Left lobe of liver (tissue), 2 donors: ENCODE measurements around the gene BMP7. TPM values are rescaled to one million over a fixed set of nuclear protein-coding genes. Genes with fewer than 3 reads are reported as not detected.
"Not testable (repeated sequence)": the region's sequence is repeated elsewhere in the genome, so short reads cannot be mapped to it uniquely, and the experiment has no call there.

ENCODE experiments used
- ATAC-seq: fragments of 200-7000 bp; cut with Tn5 transposase; one replicate; pipeline ENCODE4 v1.9.1; 2020; ENCODE audit warnings: mild to moderate bottlenecking, moderate library complexity
- DNase-seq: peaks from one replicate; pipeline ENCODE4 v3.0.0-alpha.2; 2020; ENCODE audit warnings: low spot score
- total RNA-seq: library from RNA; stranded (reverse); gene quantifications from one replicate; pipeline ENCODE4 v1.2.1, GENCODE V29; 2021
- donor health status: DM: no; HTN: no; CAD: no; lungs with moderate emphysema.
- donor health status: DM: no; HTN: yes; CAD: no.

The BMP7 gene
- total RNA-seq, 1 donor from 2014 or later = 0.38 TPM

DNA sequence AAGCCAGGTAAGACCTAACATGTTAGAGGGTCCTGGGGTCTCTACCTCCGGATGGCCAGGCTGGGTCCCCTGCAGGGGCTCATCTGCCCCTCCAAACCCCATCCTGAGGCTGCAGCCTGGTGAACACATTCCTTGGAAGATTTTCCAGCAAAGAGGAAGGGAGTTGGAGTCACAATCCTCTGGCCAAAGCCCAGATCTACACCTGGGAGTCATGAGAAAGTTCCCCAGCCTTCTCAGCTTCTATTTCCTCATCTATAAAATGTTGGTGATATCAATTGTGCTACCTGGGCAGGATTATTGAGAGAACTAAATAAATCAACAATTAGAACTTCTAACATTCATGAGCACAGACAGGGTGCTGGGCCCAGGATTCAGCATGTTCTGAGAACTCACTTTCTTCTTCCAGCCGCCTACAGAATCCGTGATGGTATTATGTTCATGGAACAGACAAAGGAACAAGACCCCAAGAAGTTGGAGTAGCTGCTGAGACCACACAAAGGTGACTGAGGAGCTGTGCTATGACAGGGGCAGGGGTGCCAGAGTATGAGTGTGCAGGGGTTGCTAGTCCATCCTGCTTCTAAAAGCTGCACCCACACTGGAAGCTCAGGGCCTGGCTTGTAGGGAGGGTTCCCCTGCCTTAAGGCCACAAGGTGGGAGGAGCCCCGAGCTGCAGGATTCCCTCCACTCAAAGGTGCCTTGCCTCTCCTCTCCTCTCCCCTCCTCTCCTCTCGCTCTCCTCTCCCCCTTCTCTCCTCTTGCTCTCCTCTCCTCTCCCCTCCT lies 68.9 kb downstream of the BMP7 start:
- no peak for ATAC-seq
- DNase-seq = no peak

DNA sequence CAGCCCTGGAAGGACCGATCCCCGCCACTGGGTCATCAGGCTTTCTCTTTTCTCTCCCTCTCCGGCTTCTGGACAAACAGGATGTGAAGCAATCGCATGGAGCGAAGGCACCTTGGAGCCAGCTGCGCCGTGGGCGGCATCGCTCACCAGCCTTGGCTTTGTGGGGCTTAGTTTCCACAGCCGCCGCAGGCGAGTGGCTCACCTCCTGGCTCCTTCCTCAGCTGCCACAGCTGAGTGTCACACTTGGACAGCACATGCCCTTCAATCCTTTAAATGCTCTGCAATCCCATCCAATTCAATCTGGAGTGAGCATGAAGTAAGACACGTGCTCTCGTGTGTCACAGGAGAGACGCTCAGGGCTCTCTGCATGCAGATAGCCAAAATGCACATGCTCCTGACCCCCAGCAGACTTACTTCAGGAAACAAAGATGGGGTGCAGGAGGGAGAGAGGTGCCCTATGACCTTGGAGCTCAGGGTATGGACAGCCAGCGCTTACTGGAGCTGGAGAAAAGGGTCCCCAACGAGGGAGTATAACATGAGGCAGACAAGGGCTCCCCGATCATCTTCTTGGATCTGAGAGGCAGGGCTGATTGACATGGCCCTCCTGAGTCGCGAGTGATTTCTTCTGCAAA lies 70.9 kb downstream of the BMP7 start:
- ATAC-seq (no peak), DNase-seq (no peak)

DNA sequence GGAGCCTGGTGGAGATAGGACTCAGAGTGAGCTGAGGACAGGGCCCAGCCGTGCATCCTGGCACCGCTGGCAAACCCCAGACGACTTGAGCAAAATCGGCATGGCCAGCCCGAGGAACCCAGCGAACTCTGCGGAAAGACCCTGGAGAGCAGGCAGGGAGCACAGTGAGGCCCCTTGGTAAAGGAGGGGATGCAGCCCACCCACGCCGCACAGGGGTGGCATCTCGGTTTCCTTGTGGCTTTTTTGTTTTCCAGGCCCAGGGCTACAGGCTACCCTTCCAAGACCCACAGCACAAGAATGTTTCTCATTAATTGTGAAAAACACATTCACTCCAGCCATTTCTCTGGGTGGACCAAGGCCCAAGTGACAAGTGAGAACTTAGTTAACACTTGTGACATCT lies 71.4 kb downstream of the BMP7 start:
- no peak for DNase-seq
- no peak for ATAC-seq

DNA sequence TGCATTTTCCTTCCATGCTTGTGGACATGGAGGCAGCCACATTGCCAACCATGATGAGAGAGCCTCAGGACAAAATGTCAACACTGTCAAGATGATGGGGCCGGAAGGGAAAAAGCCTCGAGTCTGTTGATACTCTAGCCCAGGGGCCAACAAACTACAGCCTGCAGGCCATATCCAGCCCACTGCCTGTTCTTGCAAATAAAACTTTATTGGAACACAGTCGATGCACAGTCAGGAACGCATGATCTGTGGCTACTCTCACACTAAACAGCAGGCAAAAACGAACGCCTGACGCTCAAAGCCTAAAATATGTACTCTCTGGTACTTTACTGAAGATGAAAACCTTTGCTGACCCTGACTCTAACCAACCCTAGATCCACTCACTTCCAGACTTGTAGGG lies 72.3 kb downstream of the BMP7 start:
- DNase-seq (no peak), ATAC-seq (no peak)

DNA sequence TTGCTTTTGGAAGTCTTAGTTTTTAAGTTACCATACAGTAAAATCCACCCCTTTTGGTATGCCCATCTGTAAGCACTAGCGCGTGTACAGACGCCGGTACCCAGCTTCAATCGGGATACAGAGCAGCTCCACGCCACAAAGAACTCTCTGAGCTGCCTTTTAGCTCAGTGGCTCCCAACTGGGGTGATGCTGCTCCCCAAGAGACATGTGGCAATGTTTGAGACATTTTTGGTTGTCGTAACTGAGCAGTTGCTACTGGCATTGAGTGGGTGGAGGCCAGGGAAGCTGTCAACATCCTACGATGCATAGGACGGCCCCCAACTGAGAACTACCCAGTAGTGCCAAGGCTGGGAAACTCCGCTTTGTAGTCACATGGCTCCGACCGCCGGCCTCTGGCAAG lies 73.3 kb downstream of the BMP7 start:
- ATAC-seq (no peak), DNase-seq (no peak)

DNA sequence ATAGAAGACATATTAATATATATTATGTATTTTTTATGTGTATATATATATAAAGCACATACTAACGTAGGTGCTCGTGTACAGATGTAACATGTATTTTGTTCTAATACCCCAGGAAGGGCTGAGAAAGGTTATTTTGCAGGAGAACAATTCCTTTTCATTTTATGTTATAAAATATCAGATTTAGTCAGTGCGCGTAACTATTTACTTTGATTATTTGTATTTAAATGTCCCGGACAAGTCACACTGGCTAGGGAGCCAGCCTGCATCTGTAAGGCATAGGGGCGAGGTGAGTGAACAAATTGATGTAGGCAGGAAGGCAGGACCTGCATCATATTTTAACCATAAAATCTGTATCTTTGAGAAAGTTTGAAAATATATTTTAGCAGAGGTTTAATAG lies 74.1 kb downstream of the BMP7 start:
- ATAC-seq = no peak

DNA sequence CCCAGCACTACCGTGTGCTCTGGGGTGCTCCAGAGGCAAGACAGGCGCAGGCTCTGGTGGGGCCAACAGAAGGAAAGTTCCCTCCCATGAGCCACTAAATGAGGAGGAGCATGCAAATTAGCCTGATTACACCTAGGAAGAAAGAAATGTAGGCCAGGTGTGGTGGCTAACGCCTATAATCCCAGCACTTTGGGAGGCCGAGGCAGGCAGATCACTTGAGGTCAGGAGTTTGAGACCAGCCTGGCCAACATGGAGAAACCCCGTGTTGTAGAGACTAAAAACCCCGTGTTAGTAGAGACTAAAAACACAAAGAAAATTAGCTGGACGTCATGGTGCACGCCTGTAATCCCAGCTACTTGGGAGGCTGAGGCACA lies 75.2 kb downstream of the BMP7 start:
- not testable (repeated sequence) for DNase-seq

More for the DNA sequence above, 74.1 kb downstream of the BMP7 start:
- no peak for DNase-seq

DNA sequence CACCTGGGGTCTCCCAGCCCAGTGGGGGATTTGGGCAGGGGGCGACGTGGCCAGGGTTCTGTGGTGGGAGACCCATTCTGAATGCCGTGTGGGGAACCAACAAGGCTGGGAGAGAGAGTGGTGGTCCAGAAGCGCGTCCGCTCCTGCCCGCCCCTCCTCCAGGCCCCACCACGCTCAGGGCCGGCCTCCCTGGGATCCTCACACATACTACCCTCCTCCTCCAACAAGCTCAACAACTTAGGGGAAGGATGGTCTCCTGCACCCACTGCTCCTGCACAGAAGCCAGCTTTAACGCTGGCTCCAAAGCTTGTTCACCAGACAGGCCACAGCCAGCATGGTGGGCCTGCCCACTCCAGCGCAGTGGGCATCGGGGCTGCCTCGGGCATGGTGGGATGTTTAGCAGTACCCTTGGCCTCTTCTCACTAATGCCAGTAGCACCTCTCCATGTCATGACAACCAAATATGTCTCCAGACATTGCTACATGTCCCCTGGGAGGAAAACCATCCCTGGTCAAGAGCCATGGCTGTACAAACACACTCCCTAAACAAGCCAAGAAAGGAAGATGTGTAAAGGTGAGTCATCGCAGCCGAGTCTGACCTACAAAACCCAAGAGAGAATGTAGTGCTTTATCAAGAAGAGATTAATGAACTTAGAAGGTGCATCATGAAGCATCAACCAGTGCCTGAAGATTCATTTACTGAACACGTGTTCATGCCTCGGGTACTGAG lies 75.7 kb downstream of the BMP7 start:
- no peak for DNase-seq
- ATAC-seq = no peak

More for the DNA sequence above, 75.2 kb downstream of the BMP7 start:
- not testable (repeated sequence) for ATAC-seq

DNA sequence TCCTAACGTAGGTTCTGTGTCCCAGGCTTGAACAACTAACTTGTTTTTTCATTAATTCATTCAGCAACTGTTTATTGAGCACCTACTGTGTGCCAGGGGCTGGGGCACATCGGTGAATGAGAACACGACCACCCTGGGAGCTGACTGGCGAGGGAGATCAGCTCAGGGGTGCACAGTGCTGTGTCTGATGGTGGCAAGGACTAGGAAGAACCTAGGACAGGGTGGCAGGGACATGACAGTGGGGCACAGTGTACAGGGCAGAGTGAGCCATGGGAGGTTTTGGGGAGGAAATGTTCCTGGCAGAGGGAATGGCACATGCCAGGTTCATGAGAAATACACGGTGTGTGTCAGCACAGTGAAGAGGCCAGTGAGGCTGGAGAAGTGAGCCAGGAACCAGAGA lies 76.7 kb downstream of the BMP7 start:
- no peak for DNase-seq
- no peak for ATAC-seq

DNA sequence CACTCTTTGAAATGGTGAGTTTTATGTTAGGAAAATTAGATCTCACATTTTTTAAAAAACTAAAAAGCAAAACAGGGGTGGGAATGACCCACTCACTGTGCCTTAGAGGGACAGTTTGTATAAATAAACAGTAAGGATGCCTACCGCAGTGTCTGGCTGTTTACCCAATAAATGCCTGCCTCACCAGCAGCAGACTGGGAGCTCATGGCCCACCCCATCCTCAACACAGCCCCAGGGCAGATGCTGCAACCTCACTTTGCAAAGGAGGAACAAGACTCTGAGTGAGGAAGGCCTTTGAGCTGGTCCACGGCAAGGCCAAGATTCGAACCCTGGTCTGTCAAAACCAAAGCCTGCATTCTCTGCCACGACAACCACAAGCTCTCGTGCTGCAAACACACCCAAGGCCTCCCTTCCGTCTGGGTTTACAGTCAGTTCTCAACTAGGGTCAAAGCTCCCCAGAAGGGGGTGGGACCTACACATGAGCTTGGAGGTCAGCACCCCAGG lies 77.8 kb downstream of the BMP7 start:
- DNase-seq (no peak), ATAC-seq (no peak)

DNA sequence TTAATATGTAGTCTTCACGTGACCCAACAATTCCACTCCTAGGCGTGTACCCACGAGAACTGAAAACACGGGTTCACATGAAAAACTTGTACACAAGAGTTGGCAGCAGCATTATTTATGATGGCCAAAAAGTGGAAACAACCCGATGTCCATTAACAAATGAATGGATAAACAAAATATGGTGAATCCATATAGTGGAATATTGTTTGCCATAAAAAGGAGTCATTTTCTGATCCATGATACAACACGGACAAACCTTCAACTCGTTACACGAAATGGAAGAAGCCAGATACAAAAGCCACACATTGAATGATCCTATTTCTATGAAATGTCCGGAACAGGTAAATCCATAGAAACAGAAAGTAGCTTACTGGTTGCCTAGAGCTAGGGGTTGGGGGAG lies 78.4 kb downstream of the BMP7 start:
- DNase-seq = no peak
- ATAC-seq = no peak

DNA sequence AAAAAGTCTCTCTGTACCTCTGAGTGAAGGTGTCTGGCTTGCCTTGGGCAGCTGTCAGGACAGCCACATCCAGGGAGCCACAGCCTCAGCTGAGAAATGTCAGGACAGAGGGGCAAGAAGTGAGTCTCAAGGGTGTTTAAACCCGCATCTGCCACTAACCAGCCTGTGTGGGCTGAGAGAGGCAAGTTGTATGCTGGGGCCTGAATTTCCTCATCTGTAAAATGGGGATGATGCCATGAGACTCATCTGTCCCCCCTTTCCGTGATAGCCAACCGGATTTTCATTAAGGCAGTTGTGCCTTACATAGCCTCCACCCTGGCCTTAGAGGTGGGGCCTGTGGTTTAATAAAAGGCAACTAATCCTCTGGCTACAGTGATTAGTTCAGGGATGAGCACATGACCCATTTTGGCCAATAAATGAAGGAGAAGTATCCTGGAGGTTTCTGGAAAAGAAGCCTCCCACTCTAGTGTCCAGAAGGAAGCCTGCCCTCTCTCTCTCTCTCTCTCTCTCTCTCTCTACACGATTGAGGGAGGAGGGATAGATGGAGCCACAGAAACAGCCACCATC lies 79.3 kb downstream of the BMP7 start:
- no peak for ATAC-seq
- DNase-seq = no peak

DNA sequence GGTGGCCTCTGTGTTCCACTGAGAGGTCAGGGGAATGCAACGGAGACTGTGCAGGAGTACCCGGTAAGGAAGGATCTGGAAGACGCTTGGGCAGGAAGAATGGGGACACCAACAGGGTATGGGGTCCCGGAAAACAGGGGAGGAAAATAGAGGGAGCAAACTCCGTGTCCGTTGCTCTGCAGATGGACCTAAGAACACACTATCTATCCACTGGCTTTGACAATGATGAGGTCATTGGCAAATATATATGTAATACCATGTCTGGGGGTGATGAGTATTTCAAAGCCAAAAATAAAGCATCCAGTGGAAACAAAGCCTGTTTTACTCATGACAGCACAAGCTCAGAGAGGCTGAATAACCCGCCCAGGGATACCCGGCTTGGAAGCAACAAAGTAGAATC lies 80.2 kb downstream of the BMP7 start:
- ATAC-seq (no peak), DNase-seq (no peak)

DNA sequence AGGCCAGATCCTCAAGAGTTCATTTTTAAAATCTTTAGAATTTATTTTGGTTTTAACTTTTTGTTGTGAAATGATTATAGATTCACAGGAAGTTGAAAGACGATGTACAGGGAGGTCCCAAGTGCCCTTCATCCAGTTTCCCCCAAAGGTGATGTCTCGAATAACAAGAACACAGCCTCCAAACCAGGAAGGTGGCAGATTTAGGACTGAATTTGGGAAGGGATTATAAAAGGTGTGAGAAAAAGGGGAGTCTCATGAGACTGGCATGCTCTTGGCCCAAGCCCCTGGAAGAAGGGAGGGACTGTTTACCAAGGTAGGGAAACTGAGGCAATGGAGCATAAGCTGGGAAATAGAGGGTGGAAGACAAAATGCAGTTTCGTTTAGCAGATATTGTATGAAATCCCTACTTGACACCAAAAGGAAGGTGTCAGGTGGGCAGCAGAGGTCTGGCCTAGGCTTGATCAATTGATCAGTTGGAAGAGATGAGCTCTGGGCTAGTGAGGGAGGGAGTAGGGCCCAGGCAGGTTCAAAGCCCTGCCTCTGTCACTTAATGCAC lies 81.2 kb downstream of the BMP7 start:
- no peak for DNase-seq

DNA sequence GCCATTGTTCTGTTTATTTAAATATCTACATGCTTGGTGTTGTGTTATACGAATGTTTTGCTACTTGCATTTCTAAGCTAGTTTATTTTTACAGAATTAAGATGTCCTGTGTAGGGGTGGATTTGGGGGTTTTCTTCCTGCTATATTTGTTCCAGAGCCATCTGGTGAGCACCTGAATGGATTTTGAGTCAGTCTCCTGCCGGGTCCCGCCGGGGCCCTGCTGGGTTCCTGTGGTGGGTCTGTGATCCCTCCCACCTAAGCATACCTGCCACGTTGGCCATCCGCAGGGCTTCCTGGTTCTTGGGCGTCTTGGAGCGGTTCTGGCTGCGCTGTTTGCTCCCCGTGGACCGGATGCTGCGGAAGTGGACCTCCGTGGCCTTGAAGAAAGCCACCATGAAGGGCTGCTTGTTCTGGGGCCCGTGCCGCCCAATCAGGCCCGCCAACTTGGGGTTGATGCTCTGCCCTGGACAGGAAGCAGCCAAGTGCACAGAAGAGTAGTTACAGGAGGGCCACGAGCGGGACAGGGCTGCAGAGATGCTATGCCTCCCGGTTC lies 82.9 kb downstream of the BMP7 start:
- DNase-seq (no peak), ATAC-seq (no peak)

More for the DNA sequence above, 81.2 kb downstream of the BMP7 start:
- ATAC-seq = no peak

DNA sequence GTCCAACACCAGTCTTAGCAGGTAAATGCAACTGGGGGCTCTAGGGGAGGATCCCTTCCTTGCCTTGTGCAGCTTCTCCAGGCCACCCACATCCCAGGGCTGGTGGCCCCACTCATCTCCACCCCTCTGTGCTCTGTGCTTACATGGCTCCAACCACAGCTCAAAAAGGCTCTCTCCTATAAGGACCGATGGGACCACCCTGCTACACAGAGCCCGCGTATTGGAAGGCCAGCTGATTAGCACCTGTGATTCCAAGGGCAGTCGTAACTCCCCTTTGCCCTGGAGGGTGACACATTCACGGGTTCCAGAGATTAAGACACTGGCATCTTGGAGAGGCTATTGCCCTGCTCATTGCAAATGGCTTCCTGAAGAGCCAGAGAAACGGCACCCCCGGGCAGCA lies 84.8 kb downstream of the BMP7 start:
- ATAC-seq = no peak
- no peak for DNase-seq

DNA sequence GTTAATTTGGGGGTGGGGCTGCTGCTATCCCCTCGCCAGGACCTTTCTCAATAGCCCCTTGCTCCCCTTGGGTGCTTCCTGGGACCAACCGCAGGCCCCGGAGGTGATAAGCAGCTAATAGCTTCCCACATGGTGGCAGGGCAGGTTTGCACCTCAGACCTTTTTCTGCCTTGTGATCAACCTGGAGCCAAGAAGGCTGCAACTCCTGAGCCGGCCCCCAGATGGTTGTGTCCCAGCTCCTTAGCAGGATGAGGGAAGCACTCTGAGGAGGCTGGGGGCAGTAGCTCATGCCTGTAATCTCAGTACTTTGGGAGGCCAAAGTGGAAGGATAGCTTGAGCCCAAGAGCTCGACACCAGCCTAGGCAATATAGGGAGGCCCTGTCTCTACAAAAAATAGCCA lies 85.5 kb downstream of the BMP7 start:
- DNase-seq (no peak), ATAC-seq (no peak)

DNA sequence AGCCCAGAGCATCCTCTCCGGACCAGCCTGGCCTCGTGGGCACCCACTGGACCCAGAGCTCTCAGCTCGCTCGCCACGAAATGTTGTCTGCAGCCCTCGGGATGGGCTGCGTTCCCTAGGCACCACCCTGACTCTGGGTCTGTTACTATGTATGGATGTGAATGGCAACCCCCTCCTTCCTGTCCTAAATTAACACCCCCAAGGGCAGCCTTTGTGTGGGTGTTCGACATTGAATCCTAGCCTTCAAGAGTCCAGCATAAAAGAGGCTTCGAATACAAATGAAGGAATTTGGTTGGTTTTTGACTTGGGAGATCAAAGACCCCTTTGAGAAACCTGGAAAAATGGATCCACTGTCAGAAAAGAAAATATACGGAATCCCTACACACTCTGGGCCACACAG lies 86.1 kb downstream of the BMP7 start:
- DNase-seq (no peak), ATAC-seq (no peak)

DNA sequence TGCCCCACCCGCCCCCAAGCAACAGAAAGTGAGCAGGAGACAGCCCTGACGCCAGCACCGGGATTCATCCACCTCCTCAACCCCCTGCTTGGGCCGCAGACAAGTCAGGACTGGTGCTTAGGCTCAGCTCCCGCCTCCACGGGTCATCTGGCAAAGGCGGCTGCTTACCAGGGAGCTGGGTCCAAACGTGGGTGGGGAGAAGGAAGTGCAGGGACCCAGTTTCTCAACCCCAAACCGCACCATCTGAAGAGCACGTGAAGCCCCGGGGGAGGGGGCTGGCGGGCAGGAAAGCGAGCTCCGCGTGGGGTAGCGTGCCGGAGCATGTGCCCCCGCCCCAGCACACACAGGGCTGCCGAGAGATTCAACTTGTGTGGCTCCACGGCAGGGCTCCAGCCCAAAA lies 87.2 kb downstream of the BMP7 start:
- DNase-seq (no peak), ATAC-seq (no peak)

DNA sequence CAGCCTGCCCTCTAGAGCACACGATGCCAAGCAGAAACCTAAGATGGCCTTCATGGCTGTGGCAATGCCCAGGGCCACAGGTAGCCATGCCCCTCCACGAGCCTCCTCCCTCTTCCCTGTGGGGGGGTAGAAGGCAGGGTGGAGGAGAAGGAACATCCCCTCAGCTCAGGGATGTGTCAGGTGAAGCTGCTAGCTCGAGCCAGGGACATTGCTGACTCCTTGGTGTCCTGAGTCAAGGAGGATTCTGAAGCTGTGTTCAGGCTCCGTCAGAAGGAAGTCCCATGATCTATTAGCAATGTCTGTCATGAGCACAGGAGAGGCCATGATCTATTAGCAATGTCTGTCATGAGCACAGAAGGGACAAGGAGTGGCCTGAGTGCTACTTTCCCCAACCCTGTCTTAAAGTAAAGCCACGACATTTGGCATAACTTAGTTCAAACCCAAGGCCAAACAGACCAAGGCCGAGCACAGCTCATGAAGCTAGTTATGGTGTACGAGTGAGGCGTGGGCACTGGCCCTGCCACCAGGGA lies 87.8 kb downstream of the BMP7 start:
- DNase-seq = no peak
- no peak for ATAC-seq
